Measurements from ENCODE around the gene PEMT. TPM values are rescaled to one million over a fixed set of nuclear protein-coding genes. Genes with fewer than 3 reads are reported as not detected.

Gene PEMT
- total and polyA plus RNA-seq, 2 donors (not counting 1 experiment from before 2014, with no cell fraction given), result 10.7 to 20.3 TPM

- ATAC-seq (ENCODE audit: low read depth) (no peak), DNase-seq (no peak)
- H3K27ac Mint-ChIP-seq, result no peak overlapping the region
- H3K36me3 ChIP-seq (replicated peaks in 1 of 2; ENCODE audit: control extremely low read depth in 1 of 2, control insufficient read depth in 1 of 2, extremely low read depth in 1 of 2, insufficient read depth in 2 of 2, low read length in 1 of 2), result peaks cover 0 to 4% of the 10 kb centered on the region in 2 experiments
- intact Hi-C loops (cut with micrococcal nuclease), result no loop called here
- H4K20me1 ChIP-seq (ENCODE audit: control insufficient read depth, insufficient read depth, low read length, poor library complexity, severe bottlenecking), result no peaks in the 10 kb centered on the region
- H3K4me2 ChIP-seq (replicated peaks; ENCODE audit: low read depth, low read length, poor library complexity, severe bottlenecking), result no peak overlapping the region
- TF ChIP-seq EZH2 (IDR thresholded peaks at IDR 0.05; ENCODE audit: borderline replicate concordance, insufficient read depth, low read depth, low read length, poor library complexity, severe bottlenecking) (no peak), CTCF (IDR thresholded peaks at IDR 0.05) (no peak)
- H2AFZ ChIP-seq (ENCODE audit: insufficient read depth, low read depth, low read length, poor library complexity, severe bottlenecking), result no peak overlapping the region
- H3K9me3 ChIP-seq (ENCODE audit: control extremely low read depth in 1 of 3, control insufficient read depth in 2 of 3, insufficient read depth in 1 of 3, low read length in 2 of 3), result no peaks in the 10 kb centered on the region
- no peaks in the 10 kb centered on the region for H3K79me2 ChIP-seq (ENCODE audit: control insufficient read depth, insufficient read depth, low read length)
- 88% methylated on average over 14 of the region's 15 CpGs for WGBS (ENCODE audit: insufficient coverage)
- no peak overlapping the region for H3K4me3 ChIP-seq (ENCODE audit: control extremely low read depth in 1 of 5, extremely low read depth in 1 of 5, insufficient read depth in 1 of 5, low read depth in 2 of 5, low read length in 4 of 5)
- no peak overlapping the region for H3K9ac ChIP-seq (ENCODE audit: low read length)
- H3K27ac ChIP-seq (ENCODE audit: low read length in 2 of 2), result no peak overlapping the region
- POLR2A ChIA-PET, result no interaction called here
- no peaks in the 10 kb centered on the region for H3K4me1 ChIP-seq (ENCODE audit: control insufficient read depth in 2 of 2, insufficient read depth in 2 of 2, low read length in 2 of 2)
- H3K4me3 Mint-ChIP-seq, result no peak overlapping the region
- H3K27me3 Mint-ChIP-seq, result no peaks in the 10 kb centered on the region
- no peaks in the 10 kb centered on the region for H3K27me3 ChIP-seq (replicated peaks in 1 of 4; ENCODE audit: control extremely low read depth in 1 of 4, control insufficient read depth in 3 of 4, insufficient read depth in 4 of 4, low read length in 3 of 4)
- no peaks in the 10 kb centered on the region for H3K9me3 Mint-ChIP-seq (ENCODE audit: insufficient read depth)
- H3K4me1 Mint-ChIP-seq, result no peaks in the 10 kb centered on the region
- CTCF ChIA-PET, result no interaction called here
These were observed 20.5 kb downstream of the PEMT start for GRCh38 chr17:17570798-17571716.

- POLR2A ChIA-PET, result no interaction called here
- no peak overlapping the region for H3K4me2 ChIP-seq (replicated peaks; ENCODE audit: low read depth, low read length, poor library complexity, severe bottlenecking)
- H4K20me1 ChIP-seq (ENCODE audit: control insufficient read depth, insufficient read depth, low read length, poor library complexity, severe bottlenecking), result no peaks in the 10 kb centered on the region
- no peaks in the 10 kb centered on the region for H3K27me3 Mint-ChIP-seq
- TF ChIP-seq CTCF (IDR thresholded peaks at IDR 0.05), result no peak
- TF ChIP-seq EZH2 (IDR thresholded peaks at IDR 0.05; ENCODE audit: borderline replicate concordance, insufficient read depth, low read depth, low read length, poor library complexity, severe bottlenecking), result no peak
- H3K9me3 ChIP-seq (ENCODE audit: control extremely low read depth in 1 of 3, control insufficient read depth in 2 of 3, insufficient read depth in 1 of 3, low read length in 2 of 3), result no peaks in the 10 kb centered on the region
- no peaks in the 10 kb centered on the region for H3K79me2 ChIP-seq (ENCODE audit: control insufficient read depth, insufficient read depth, low read length)
- no peaks in the 10 kb centered on the region for H3K4me1 Mint-ChIP-seq
- no peak overlapping the region for H3K27ac Mint-ChIP-seq
- no peak for ATAC-seq (ENCODE audit: low read depth)
- no peaks in the 10 kb centered on the region for H3K27me3 ChIP-seq (replicated peaks in 1 of 4; ENCODE audit: control extremely low read depth in 1 of 4, control insufficient read depth in 3 of 4, insufficient read depth in 4 of 4, low read length in 3 of 4)
- no peak overlapping the region for H3K27ac ChIP-seq (ENCODE audit: low read length in 2 of 2)
- H3K36me3 ChIP-seq (replicated peaks in 1 of 2; ENCODE audit: control extremely low read depth in 1 of 2, control insufficient read depth in 1 of 2, extremely low read depth in 1 of 2, insufficient read depth in 2 of 2, low read length in 1 of 2), result peaks cover 0 to under 1% of the 10 kb centered on the region in 2 experiments
- intact Hi-C loops (cut with micrococcal nuclease), result no loop called here
- no peak for DNase-seq
- H3K4me3 ChIP-seq (ENCODE audit: control extremely low read depth in 1 of 5, extremely low read depth in 1 of 5, insufficient read depth in 1 of 5, low read depth in 2 of 5, low read length in 4 of 5), result no peak overlapping the region
- no peak overlapping the region for H3K4me3 Mint-ChIP-seq
- no peaks in the 10 kb centered on the region for H3K9me3 Mint-ChIP-seq (ENCODE audit: insufficient read depth)
- H3K4me1 ChIP-seq (ENCODE audit: control insufficient read depth in 2 of 2, insufficient read depth in 2 of 2, low read length in 2 of 2), result no peaks in the 10 kb centered on the region
- H3K9ac ChIP-seq (ENCODE audit: low read length), result no peak overlapping the region
- no peak overlapping the region for H2AFZ ChIP-seq (ENCODE audit: insufficient read depth, low read depth, low read length, poor library complexity, severe bottlenecking)
- CTCF ChIA-PET, result interaction anchor here (0.9 kb wide), 1 partner anchor 44 kb away, joined by 3 read pairs; no protein-coding TSS in a partner anchor
- WGBS (ENCODE audit: insufficient coverage), result 83% methylated on average over 7 of the region's 7 CpGs
These were observed 21.2 kb downstream of the PEMT start for GRCh38 chr17:17570140-17570797.
